NT2/D1 (cell line): ENCODE measurements around the gene HCFC1.

ENCODE experiments used
- DNase-seq: peaks from one replicate; pipeline ENCODE4 v3.0.0-alpha.2; 2011; ENCODE audit warnings: low read depth, low spot score
- H3K27me3 ChIP-seq: 2 replicates; pipeline ENCODE4 v1.6.0; 2011; ENCODE audit warnings: mild to moderate bottlenecking; ENCODE audit not compliant: insufficient read length, insufficient read depth
- H3K36me3 ChIP-seq: 2 replicates; pipeline ENCODE4 v1.6.1; 2011; ENCODE audit warnings: mild to moderate bottlenecking, low read length, mixed read lengths; ENCODE audit not compliant: insufficient read depth, insufficient read length
- H3K4me1 ChIP-seq: 2 replicates; pipeline ENCODE4 v1.5.1; 2011; ENCODE audit not compliant: insufficient read depth, insufficient read length
- H3K4me3 ChIP-seq: 2 replicates; pipeline ENCODE4 v1.5.1; 2011; ENCODE audit warnings: low read depth; ENCODE audit not compliant: insufficient read length
- H3K9ac ChIP-seq: 2 replicates; pipeline ENCODE4 v1.6.0; 2011; ENCODE audit warnings: low read depth; ENCODE audit not compliant: insufficient read length
- H3K9me3 ChIP-seq: 2 replicates; pipeline ENCODE4 v1.5.1; 2011; ENCODE audit warnings: mild to moderate bottlenecking, low read length; ENCODE audit not compliant: insufficient read depth
- SUZ12 ChIP-seq: IDR thresholded peaks from 2 replicates; pipeline ENCODE4 v1.6.1; 2011; ENCODE audit not compliant: insufficient read length, insufficient read depth; ENCODE audit errors: extremely low read depth
- YY1 ChIP-seq: IDR thresholded peaks from 2 replicates; pipeline ENCODE4 v1.6.1; 2011; ENCODE audit not compliant: insufficient read length, insufficient read depth
- ZNF274 ChIP-seq: IDR thresholded peaks from 2 replicates; pipeline ENCODE4 v1.6.1; 2011; ENCODE audit warnings: mild to moderate bottlenecking, low read depth, low read length

HCFC1 gene

GRCh38 chrX:153939573-153939972 lies 32.0 kb downstream of the HCFC1 start:
- DNase-seq = no peak
- H3K9ac ChIP-seq = no peak overlapping the region
- H3K9me3 ChIP-seq = no peaks in the 10 kb centered on the region
- peaks cover 6% of the 10 kb centered on the region for H3K4me1 ChIP-seq
- H3K36me3 ChIP-seq = no peaks in the 10 kb centered on the region
- TF ChIP-seq YY1 (no peak), SUZ12 (no peak), ZNF274 (no peak)
- H3K4me3 ChIP-seq = no peak overlapping the region
- H3K27me3 ChIP-seq = no peaks in the 10 kb centered on the region

- TF ChIP-seq ZNF274 = no peak
- no peak for TF ChIP-seq YY1
- no peak for TF ChIP-seq SUZ12
- Histone ChIP-seq H3K9ac (no peak overlapping the region), H3K27me3 (no peaks in the 10 kb centered on the region), H3K4me1 (peaks cover 3% of the 10 kb centered on the region), H3K9me3 (no peaks in the 10 kb centered on the region), H3K36me3 (no peaks in the 10 kb centered on the region), H3K4me3 (no peak overlapping the region)
- DNase-seq = no peak
These were observed 33.3 kb downstream of the HCFC1 start for GRCh38 chrX:153938226-153938786.

GRCh38 chrX:153937056-153937455 lies 34.6 kb downstream of the HCFC1 start:
- H3K9ac ChIP-seq = no peak overlapping the region
- peaks cover 7% of the 10 kb centered on the region for H3K36me3 ChIP-seq
- H3K4me1 ChIP-seq = peaks cover 3% of the 10 kb centered on the region
- no peaks in the 10 kb centered on the region for H3K9me3 ChIP-seq
- TF ChIP-seq YY1 = no peak
- no peak for TF ChIP-seq SUZ12
- no peak overlapping the region for H3K4me3 ChIP-seq
- DNase-seq = no peak
- no peaks in the 10 kb centered on the region for H3K27me3 ChIP-seq

- Histone ChIP-seq H3K27me3 (no peaks in the 10 kb centered on the region), H3K4me3 (no peak overlapping the region), H3K9ac (no peak overlapping the region), H3K4me1 (peaks cover 3% of the 10 kb centered on the region), H3K9me3 (no peaks in the 10 kb centered on the region), H3K36me3 (peaks cover 22% of the 10 kb centered on the region)
- no peak for TF ChIP-seq YY1
- no peak for TF ChIP-seq SUZ12
- no peak for TF ChIP-seq ZNF274
- no peak for DNase-seq
These were observed 36.2 kb downstream of the HCFC1 start for GRCh38 chrX:153935326-153935851.

GRCh38 chrX:153934762-153935325 lies 36.8 kb downstream of the HCFC1 start, which contains the start of gene NAA10:
Gene NAA10, minus strand, starts transcription at chrX:153935037. Its CDS starts 133 bp downstream, at chrX:153934904.
- H3K36me3 ChIP-seq = peaks cover 27% of the 10 kb centered on the region
- peak within 1 kb of the TSS; percentile 64 for H3K4me3 ChIP-seq
- H3K27me3 ChIP-seq = no peaks in the 10 kb centered on the region
- no peak for TF ChIP-seq YY1
- TF ChIP-seq SUZ12 = no peak
- H3K4me1 ChIP-seq = peaks cover under 1% of the 10 kb centered on the region
- DNase-seq = no peak
- peak within 1 kb of the TSS; percentile 67 for H3K9ac ChIP-seq
- no peaks in the 10 kb centered on the region for H3K9me3 ChIP-seq

- no peak for TF ChIP-seq YY1
- no peak for TF ChIP-seq SUZ12
- no peak for TF ChIP-seq ZNF274
- H3K4me1 ChIP-seq = no peaks in the 10 kb centered on the region
- peak overlapping the region; percentile 64 for H3K4me3 ChIP-seq
- H3K27me3 ChIP-seq = no peaks in the 10 kb centered on the region
- DNase-seq = no peak
- peaks cover 33% of the 10 kb centered on the region for H3K36me3 ChIP-seq
- no peaks in the 10 kb centered on the region for H3K9me3 ChIP-seq
- H3K9ac ChIP-seq = peak overlapping the region; percentile 67
These were observed 37.4 kb downstream of the HCFC1 start for GRCh38 chrX:153934148-153934761.

- DNase-seq = no peak
These were observed 37.9 kb downstream of the HCFC1 start for GRCh38 chrX:153933748-153934147.

More at GRCh38 chrX:153933748-153934147, 37.9 kb downstream of the HCFC1 start:
- H3K36me3 ChIP-seq = peaks cover 35% of the 10 kb centered on the region
- TF ChIP-seq ZNF274 = no peak
- TF ChIP-seq SUZ12 = no peak
- TF ChIP-seq YY1 = no peak
- H3K4me3 ChIP-seq = peak overlapping the region; percentile 64
- H3K9ac ChIP-seq = peak overlapping the region; percentile 67
- H3K4me1 ChIP-seq = no peaks in the 10 kb centered on the region
- no peaks in the 10 kb centered on the region for H3K27me3 ChIP-seq
- H3K9me3 ChIP-seq = no peaks in the 10 kb centered on the region
